ENCODE results near the gene TSPAN11.

The TSPAN11 gene

GRCh38 chr12:30959110-30959710, 32.7 kb downstream of the TSPAN11 start:
- ATAC-seq, result no peak
- TF ChIP-seq PPARA (CRISPR knock-in tag; IDR thresholded peaks at IDR 0.05; ENCODE audit: borderline replicate concordance) (no peak), ZFP3 (CRISPR knock-in tag; IDR thresholded peaks at IDR 0.05) (peak; percentile 90)

- no peak for ATAC-seq
- TF ChIP-seq TSHZ2 (CRISPR knock-in tag; IDR thresholded peaks at IDR 0.05), result no peak
- no peak for TF ChIP-seq SNAI2 (CRISPR knock-in tag; IDR thresholded peaks at IDR 0.05)
- TF ChIP-seq ARNTL (CRISPR knock-in tag; IDR thresholded peaks at IDR 0.05; ENCODE audit: borderline replicate concordance, low read depth), result no peak
- TF ChIP-seq ZFP30 (CRISPR knock-in tag; IDR thresholded peaks at IDR 0.05), result no peak
Observed at GRCh38 chr12:30959778-30960177, 33.2 kb downstream of the TSPAN11 start.

DNA sequence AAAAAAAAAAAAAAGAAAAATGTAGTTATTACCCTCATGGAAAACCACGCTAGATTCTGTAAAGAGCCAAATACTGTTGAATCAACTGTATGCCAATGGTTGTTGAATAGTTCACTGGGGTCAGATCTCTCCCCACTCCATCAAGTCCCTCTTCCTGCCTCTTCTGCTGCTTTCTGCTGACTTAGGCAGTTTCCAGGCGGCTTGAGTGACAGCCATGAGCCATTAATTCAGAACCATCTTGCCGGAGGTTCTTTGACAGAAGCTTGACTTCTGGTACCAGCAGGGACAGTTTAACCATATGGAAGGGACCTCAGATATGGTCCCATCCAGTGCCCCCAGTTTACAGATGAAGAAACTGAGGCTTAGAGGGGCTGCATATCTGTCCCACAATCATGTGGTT, 34.5 kb downstream of the TSPAN11 start:
- ATAC-seq, result no peak
- TF ChIP-seq, protein P1, sequence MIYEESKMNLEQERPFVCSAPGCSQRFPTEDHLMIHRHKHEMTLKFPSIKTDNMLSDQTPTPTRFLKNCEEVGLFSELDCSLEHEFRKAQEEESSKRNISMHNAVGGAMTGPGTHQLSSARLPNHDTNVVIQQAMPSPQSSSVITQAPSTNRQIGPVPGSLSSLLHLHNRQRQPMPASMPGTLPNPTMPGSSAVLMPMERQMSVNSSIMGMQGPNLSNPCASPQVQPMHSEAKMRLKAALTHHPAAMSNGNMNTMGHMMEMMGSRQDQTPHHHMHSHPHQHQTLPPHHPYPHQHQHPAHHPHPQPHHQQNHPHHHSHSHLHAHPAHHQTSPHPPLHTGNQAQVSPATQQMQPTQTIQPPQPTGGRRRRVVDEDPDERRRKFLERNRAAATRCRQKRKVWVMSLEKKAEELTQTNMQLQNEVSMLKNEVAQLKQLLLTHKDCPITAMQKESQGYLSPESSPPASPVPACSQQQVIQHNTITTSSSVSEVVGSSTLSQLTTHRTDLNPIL (CRISPR knock-in tag; IDR thresholded peaks at IDR 0.05; ENCODE audit: low read depth), result no peak
- TF ChIP-seq BACH2 (CRISPR knock-in tag; IDR thresholded peaks at IDR 0.05; ENCODE audit: borderline replicate concordance), result no peak
- no peak for TF ChIP-seq CSDC2 (CRISPR knock-in tag; IDR thresholded peaks at IDR 0.05)
- no peak for TF ChIP-seq TSHZ2 (CRISPR knock-in tag; IDR thresholded peaks at IDR 0.05)
- TF ChIP-seq RARB (CRISPR knock-in tag; IDR thresholded peaks at IDR 0.05), result no peak
- no peak for TF ChIP-seq SNAI2 (CRISPR knock-in tag; IDR thresholded peaks at IDR 0.05)
- TF ChIP-seq, protein P2, sequence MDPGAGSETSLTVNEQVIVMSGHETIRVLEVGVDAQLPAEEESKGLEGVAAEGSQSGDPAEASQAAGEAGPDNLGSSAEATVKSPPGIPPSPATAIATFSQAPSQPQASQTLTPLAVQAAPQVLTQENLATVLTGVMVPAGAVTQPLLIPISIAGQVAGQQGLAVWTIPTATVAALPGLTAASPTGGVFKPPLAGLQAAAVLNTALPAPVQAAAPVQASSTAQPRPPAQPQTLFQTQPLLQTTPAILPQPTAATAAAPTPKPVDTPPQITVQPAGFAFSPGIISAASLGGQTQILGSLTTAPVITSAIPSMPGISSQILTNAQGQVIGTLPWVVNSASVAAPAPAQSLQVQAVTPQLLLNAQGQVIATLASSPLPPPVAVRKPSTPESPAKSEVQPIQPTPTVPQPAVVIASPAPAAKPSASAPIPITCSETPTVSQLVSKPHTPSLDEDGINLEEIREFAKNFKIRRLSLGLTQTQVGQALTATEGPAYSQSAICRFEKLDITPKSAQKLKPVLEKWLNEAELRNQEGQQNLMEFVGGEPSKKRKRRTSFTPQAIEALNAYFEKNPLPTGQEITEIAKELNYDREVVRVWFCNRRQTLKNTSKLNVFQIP (CRISPR knock-in tag; IDR thresholded peaks at IDR 0.05; ENCODE audit: borderline replicate concordance, low read depth), result no peak
- no peak for TF ChIP-seq PPARA (CRISPR knock-in tag; IDR thresholded peaks at IDR 0.05; ENCODE audit: borderline replicate concordance)
- no peak for TF ChIP-seq ZNF70 (CRISPR knock-in tag; IDR thresholded peaks at IDR 0.05)

GRCh38 chr12:30962047-30962446, 35.5 kb downstream of the TSPAN11 start:
- ATAC-seq, result no peak
- TF ChIP-seq ESRRG (CRISPR knock-in tag; IDR thresholded peaks at IDR 0.05), result no peak
- no peak for TF ChIP-seq CSDC2 (CRISPR knock-in tag; IDR thresholded peaks at IDR 0.05)
- TF ChIP-seq, protein P1 (CRISPR knock-in tag; IDR thresholded peaks at IDR 0.05; ENCODE audit: low read depth), result no peak
- TF ChIP-seq, protein P2 (CRISPR knock-in tag; IDR thresholded peaks at IDR 0.05; ENCODE audit: borderline replicate concordance, low read depth), result no peak
- no peak for TF ChIP-seq ISL1 (CRISPR knock-in tag; IDR thresholded peaks at IDR 0.05)
- no peak for TF ChIP-seq OSR1 (CRISPR knock-in tag; IDR thresholded peaks at IDR 0.05)
- TF ChIP-seq ZNF8 (CRISPR knock-in tag; IDR thresholded peaks at IDR 0.05), result no peak
- TF ChIP-seq GLIS3 (CRISPR knock-in tag; IDR thresholded peaks at IDR 0.05), result no peak
- no peak for TF ChIP-seq BACH2 (CRISPR knock-in tag; IDR thresholded peaks at IDR 0.05; ENCODE audit: borderline replicate concordance)
- TF ChIP-seq ZNF565 (CRISPR knock-in tag; conservative IDR thresholded peaks at IDR 0.05; ENCODE audit: low read depth), result no peak
- no peak for TF ChIP-seq ARNTL (CRISPR knock-in tag; IDR thresholded peaks at IDR 0.05; ENCODE audit: borderline replicate concordance, low read depth)
- TF ChIP-seq TSHZ2 (CRISPR knock-in tag; IDR thresholded peaks at IDR 0.05), result no peak

All from SK-N-SH treated with all-trans-retinoic acid at 6 μM for 48 hours (cell line).